ENCODE measurements around the gene TBC1D23. TPM values are rescaled to one million over a fixed set of nuclear protein-coding genes. Genes with fewer than 3 reads are reported as not detected.

The TBC1D23 gene
- total and polyA plus RNA-seq, 9 of the 15 experiments (the other 6 are each of a cell fraction or from before 2014, with no cell fraction given): 23.4 to 85.8 (median 43.7) TPM

GRCh38 chr3:100339786-100340185, 79.0 kb downstream of the TBC1D23 start (continued):
- TF ChIP-seq ZBTB11 (CRISPR knock-in tag; IDR thresholded peaks at IDR 0.05) (no peak), USF2 (CRISPR knock-in tag; IDR thresholded peaks at IDR 0.05) (no peak), HDAC2 (IDR thresholded peaks at IDR 0.05) (no peak), E2F4 (CRISPR knock-in tag; IDR thresholded peaks at IDR 0.05; ENCODE audit: low read depth) (no peak), CCNT2 (IDR thresholded peaks at IDR 0.05; ENCODE audit: borderline replicate concordance, extremely low read depth, insufficient read length, low read depth, low read length) (no peak), MCM3 (IDR thresholded peaks at IDR 0.05) (no peak), CBX8 (IDR thresholded peaks at IDR 0.05; ENCODE audit: borderline replicate concordance, extremely low read depth, low read depth, low read length, poor library complexity, severe bottlenecking) (no peak), ZNF512 (tag; IDR thresholded peaks at IDR 0.05) (no peak)

All from K562 (cell line).